OCI-LY3 (cell line): ENCODE data around the gene PIAS4.

Experiments
- H2AFZ ChIP-seq: fragments of 200-600, 300-600 bp; shearing (Covaris generic); 2 replicates; pipeline ENCODE4 v1.6.0; 2014; ENCODE audit warnings: antibody characterized with exemption, low read depth, low read length
- H3K27ac ChIP-seq: fragments of 200-600, 300-600 bp; sonication (generic); 2 replicates; pipeline ENCODE4 v1.5.1; 2014; ENCODE audit warnings: mild to moderate bottlenecking, low read length, moderate library complexity, mixed read lengths
- H3K27me3 ChIP-seq: fragments of 200-600, 300-600 bp; sonication (generic); 2 replicates; pipeline ENCODE4 v1.6.1; 2014; ENCODE audit warnings: low read depth, low read length, mixed read lengths
- H3K36me3 ChIP-seq: fragments of 200-600, 300-600 bp; sonication (generic); replicated peaks from 2 replicates; pipeline ENCODE3; 2014; ENCODE audit warnings: low read depth, low read length, mixed read lengths
- H3K4me1 ChIP-seq: fragments of 300-600, 200-600 bp; sonication (generic); 2 replicates; pipeline ENCODE4 v1.6.1; 2014; ENCODE audit warnings: low read length, mixed read lengths
- H3K4me2 ChIP-seq: fragments of 200-600, 300-600 bp; sonication (generic); 2 replicates; pipeline ENCODE4 v1.6.1; 2014; ENCODE audit warnings: low read length, mixed read lengths
- H3K4me3 ChIP-seq: fragments of 300-600, 200-600 bp; sonication (generic); 2 replicates; pipeline ENCODE4 v1.5.1; 2014; ENCODE audit warnings: antibody characterized with exemption, mild to moderate bottlenecking, low read length, moderate library complexity
- H3K79me2 ChIP-seq: fragments of 300-600, 200-600 bp; shearing (Covaris generic); 2 replicates; pipeline ENCODE4 v1.6.1; 2014; ENCODE audit warnings: mild to moderate bottlenecking, low read length, mixed read lengths
- H3K9ac ChIP-seq: fragments of 300-600, 200-600 bp; shearing (Covaris generic); 2 replicates; pipeline ENCODE4 v1.6.0; 2014; ENCODE audit warnings: mild to moderate bottlenecking, low read length, moderate library complexity
- H3K9me3 ChIP-seq: fragments of 200-600, 300-600 bp; shearing (Covaris generic); 2 replicates; pipeline ENCODE4 v1.6.1; 2014; ENCODE audit warnings: low read length, mixed read lengths; ENCODE audit not compliant: insufficient read depth
- H4K20me1 ChIP-seq: fragments of 200-600, 300-600 bp; sonication (generic); 2 replicates; pipeline ENCODE4 v1.6.1; 2016; ENCODE audit warnings: low read length, mixed read lengths; ENCODE audit not compliant: insufficient read depth
- EZH2phosphoT487 ChIP-seq: fragments of 200-600 bp; shearing (Covaris generic); IDR thresholded peaks from 2 replicates; pipeline ENCODE4 v1.6.1; 2018; ENCODE audit warnings: antibody characterized with exemption, mixed run types, low read depth
- TF ChIP-seq, protein P1 (sequence below): fragments of 200-600, 300-600 bp; sonication (generic); IDR thresholded peaks from 2 replicates; pipeline ENCODE4 v1.5.1; 2014; ENCODE audit warnings: antibody characterized with exemption, low read length, low read depth

The PIAS4 gene

DNA sequence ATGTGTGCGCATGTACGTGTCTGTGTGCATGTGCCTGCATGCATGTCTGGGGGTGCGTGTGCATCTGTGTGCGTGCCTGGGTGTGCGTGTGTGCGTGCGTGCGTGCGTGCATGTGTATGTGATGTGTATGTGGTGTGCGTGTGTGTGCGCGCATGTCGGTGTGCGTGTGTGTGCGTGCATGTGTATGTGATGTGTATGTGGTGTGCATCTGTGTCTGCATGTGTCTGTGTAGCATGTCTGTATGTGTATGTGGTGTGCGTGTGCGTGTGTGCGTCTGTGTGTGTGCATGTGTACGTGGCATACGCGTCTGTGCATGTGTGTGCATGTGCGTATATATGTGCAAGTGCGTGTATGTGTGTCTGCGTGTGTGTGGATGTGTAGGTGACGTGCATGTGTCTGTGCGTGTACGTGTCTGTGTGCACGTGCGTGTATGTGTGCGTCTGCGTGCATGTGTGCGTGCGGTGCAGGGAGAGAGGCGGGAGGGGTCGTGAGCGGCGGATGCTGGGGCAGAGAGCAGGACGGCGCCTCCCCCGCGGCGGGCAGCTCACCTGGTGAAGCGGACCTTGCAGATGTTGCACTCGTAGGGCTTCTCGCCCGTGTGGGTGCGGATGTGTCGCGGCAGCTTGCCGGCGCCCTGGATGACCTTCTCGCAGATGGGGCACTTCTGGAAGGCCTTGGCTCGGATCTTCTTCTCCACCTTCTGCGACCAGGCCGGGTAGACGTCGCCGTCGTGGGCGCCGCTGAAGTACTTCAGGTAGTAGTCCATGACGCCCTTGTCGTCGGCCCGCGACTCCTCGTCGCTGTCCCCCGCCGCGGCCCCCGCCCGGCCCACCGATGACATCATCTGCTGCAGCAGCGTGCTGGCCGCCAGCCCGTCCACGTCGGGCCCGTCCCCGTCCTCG lies 46.1 kb downstream of the PIAS4 start:
- H3K9ac ChIP-seq = no peak overlapping the region
- H3K27me3 ChIP-seq = no peaks in the 10 kb centered on the region
- H2AFZ ChIP-seq = no peak overlapping the region
- TF ChIP-seq EZH2phosphoT487 = no peak
- TF ChIP-seq, protein P1, sequence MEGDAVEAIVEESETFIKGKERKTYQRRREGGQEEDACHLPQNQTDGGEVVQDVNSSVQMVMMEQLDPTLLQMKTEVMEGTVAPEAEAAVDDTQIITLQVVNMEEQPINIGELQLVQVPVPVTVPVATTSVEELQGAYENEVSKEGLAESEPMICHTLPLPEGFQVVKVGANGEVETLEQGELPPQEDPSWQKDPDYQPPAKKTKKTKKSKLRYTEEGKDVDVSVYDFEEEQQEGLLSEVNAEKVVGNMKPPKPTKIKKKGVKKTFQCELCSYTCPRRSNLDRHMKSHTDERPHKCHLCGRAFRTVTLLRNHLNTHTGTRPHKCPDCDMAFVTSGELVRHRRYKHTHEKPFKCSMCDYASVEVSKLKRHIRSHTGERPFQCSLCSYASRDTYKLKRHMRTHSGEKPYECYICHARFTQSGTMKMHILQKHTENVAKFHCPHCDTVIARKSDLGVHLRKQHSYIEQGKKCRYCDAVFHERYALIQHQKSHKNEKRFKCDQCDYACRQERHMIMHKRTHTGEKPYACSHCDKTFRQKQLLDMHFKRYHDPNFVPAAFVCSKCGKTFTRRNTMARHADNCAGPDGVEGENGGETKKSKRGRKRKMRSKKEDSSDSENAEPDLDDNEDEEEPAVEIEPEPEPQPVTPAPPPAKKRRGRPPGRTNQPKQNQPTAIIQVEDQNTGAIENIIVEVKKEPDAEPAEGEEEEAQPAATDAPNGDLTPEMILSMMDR = no peak
- H3K36me3 ChIP-seq = peaks cover 56% of the 10 kb centered on the region
- no peaks in the 10 kb centered on the region for H3K4me1 ChIP-seq
- H3K79me2 ChIP-seq = peaks cover 99% of the 10 kb centered on the region
- no peak overlapping the region for H3K4me2 ChIP-seq
- H3K4me3 ChIP-seq = no peak overlapping the region
- peaks cover 85% of the 10 kb centered on the region for H4K20me1 ChIP-seq
- H3K27ac ChIP-seq = no peak overlapping the region
- H3K9me3 ChIP-seq = no peaks in the 10 kb centered on the region

DNA sequence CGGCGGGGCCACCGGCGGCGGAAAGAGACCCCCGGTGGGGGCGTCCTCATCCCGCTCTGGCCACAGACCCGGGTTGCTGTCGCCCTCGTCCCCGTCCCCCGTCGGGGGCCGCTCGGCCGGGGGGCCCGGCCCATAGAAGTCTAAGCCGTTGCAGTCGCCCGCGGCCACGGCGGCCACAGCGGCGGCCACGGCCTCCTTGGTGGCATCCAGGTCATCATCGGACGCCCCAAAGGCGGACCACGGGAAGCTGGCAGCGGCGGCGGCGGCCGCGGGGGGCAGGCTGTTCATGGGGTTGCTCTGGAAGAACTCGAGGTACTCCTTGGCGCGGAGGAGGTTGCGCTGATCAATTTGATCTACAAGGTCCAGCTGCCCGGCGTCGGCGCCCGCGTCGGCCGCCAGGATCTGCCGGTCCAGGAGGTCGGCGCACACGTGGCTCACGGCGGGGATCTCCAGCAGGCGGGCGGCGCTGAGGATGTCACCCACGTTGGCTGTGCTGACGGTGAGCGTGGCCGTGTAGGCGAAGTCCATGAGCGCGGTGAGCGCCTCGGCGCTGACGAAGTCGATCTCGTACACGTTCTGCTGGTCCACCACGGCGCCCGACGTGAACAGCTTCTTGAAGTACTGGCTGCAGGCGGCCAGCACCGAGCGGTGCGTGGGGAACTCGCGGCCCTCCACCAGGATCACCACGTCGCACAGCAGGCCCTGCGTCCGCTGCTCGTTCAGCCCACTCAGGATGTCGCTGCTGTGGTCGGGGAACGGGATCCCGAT lies 47.1 kb downstream of the PIAS4 start:
- H3K4me1 ChIP-seq = peaks cover 5% of the 10 kb centered on the region
- H4K20me1 ChIP-seq = peaks cover 88% of the 10 kb centered on the region
- no peak overlapping the region for H3K9ac ChIP-seq
- H2AFZ ChIP-seq = no peak overlapping the region
- peaks cover 52% of the 10 kb centered on the region for H3K36me3 ChIP-seq
- no peak for TF ChIP-seq EZH2phosphoT487
- TF ChIP-seq, protein P1 = no peak
- H3K79me2 ChIP-seq = peaks cover 100% of the 10 kb centered on the region
- H3K27me3 ChIP-seq = no peaks in the 10 kb centered on the region
- H3K27ac ChIP-seq = no peak overlapping the region
- no peak overlapping the region for H3K4me3 ChIP-seq
- H3K9me3 ChIP-seq = no peaks in the 10 kb centered on the region
- H3K4me2 ChIP-seq = no peak overlapping the region

DNA sequence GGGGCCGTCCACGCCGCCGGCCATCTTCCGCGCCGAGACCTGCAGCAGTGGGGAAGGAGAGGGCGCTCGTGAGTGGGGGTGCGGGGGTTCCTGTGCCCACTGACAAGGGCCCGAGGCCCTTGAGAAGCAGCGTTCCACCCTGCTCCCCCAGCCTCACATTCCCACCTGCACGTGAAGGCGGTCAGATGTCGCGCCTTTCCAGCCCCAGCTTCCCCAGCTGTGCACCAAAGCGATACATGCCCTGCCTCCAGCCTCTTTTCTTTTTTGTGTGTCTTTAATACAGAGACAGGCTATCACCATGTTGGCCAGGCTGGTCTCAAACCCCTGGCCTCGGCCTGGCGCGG lies 47.6 kb downstream of the PIAS4 start:
- Histone ChIP-seq H4K20me1 (peaks cover 88% of the 10 kb centered on the region), H3K4me2 (no peak overlapping the region), H2AFZ (no peak overlapping the region), H3K36me3 (peaks cover 48% of the 10 kb centered on the region), H3K4me3 (no peak overlapping the region), H3K9ac (no peak overlapping the region), H3K9me3 (no peaks in the 10 kb centered on the region), H3K27me3 (no peaks in the 10 kb centered on the region), H3K4me1 (peaks cover 10% of the 10 kb centered on the region), H3K79me2 (peaks cover 100% of the 10 kb centered on the region), H3K27ac (no peak overlapping the region)
- no peak for TF ChIP-seq EZH2phosphoT487
- TF ChIP-seq, protein P1 = no peak

DNA sequence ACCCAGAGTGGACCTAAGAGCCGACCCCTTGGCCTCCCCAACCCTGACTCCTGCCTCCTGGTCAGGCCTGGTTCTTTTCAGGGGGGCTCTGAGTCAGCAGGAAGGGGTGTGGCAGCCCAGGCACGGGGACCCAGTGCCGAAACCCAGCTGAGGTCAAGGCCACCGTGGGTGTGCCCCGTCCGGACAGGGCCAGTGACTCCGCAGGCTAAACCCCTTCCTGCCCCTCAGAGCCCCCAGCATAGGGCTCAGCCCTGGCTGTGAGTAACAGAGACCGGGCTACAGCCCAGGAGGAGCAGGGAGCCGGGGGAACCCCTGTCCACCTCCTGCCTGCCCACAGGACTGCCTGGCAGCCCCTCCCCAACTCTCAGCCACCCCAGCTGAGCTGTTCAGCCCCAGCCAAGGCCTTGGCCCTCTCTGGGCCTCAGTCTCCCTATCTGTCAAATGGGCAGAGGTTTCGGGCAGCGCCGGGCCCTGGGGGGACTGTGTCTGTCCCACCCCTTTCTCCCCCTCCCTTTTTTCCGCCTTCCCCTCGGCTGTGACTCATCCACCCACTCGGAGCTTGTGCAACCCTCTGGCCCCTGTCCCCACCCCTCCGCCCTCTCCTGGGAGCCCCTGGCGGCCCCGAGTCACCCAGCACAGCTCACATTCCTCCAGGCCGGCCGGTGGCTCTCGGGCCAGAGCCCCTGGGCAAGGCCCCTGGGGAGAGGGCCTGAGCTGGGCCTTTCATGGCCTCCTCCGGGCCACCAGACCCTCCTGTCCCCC lies 50.6 kb downstream of the PIAS4 start:
- H3K27ac ChIP-seq = no peak overlapping the region

More for the DNA sequence above, 50.6 kb downstream of the PIAS4 start:
- Histone ChIP-seq H3K9ac (no peak overlapping the region), H3K4me1 (peaks cover 39% of the 10 kb centered on the region), H3K9me3 (no peaks in the 10 kb centered on the region), H4K20me1 (peaks cover 90% of the 10 kb centered on the region), H3K4me2 (no peak overlapping the region), H2AFZ (no peak overlapping the region), H3K79me2 (peaks cover 100% of the 10 kb centered on the region), H3K36me3 (peaks cover 43% of the 10 kb centered on the region), H3K27me3 (no peaks in the 10 kb centered on the region), H3K4me3 (no peak overlapping the region)
- TF ChIP-seq, protein P1 = no peak
- TF ChIP-seq EZH2phosphoT487 = no peak
